SK-N-SH treated with all-trans-retinoic acid at 6 μM for 48 hours (cell line): ENCODE data around the gene NUDT7.

Source experiments
- ATAC-seq: fragments of 200-7000 bp; cut with Tn5 transposase; 3 replicates; pipeline ENCODE4 v1.9.1; 2020; ENCODE audit warnings: mild to moderate bottlenecking, moderate library complexity
- BACH2 ChIP-seq: fragments of 250-450 bp; sonication (Bioruptor Pico); IDR thresholded peaks from 2 replicates; pipeline ENCODE4 v1.9.0; 2021; ENCODE audit warnings: mild to moderate bottlenecking, borderline replicate concordance
- CSDC2 ChIP-seq: fragments of 250-450 bp; sonication (Bioruptor Pico); IDR thresholded peaks from 2 replicates; pipeline ENCODE4 v1.5.0; 2020; ENCODE audit warnings: mild to moderate bottlenecking, moderate library complexity
- ESRRG ChIP-seq: fragments of 250-450 bp; sonication (Bioruptor Pico); IDR thresholded peaks from 2 replicates; pipeline ENCODE4 v1.6.1; 2021; ENCODE audit warnings: mild to moderate bottlenecking
- GLIS3 ChIP-seq: fragments of 250-450 bp; sonication (Bioruptor Pico); IDR thresholded peaks from 2 replicates; pipeline ENCODE4 v1.5.0; 2020; ENCODE audit warnings: mild to moderate bottlenecking, moderate library complexity
- ISL1 ChIP-seq: fragments of 250-450 bp; sonication (Bioruptor Pico); IDR thresholded peaks from 2 replicates; pipeline ENCODE4 v2.1.2; 2022; ENCODE audit warnings: mild to moderate bottlenecking, moderate library complexity
- OSR1 ChIP-seq: fragments of 250-450 bp; sonication (Bioruptor Pico); IDR thresholded peaks from 2 replicates; pipeline ENCODE4 v1.8.0; 2022; ENCODE audit warnings: moderate library complexity, mild to moderate bottlenecking, inconsistent platforms
- PPARA ChIP-seq: fragments of 250-450 bp; sonication (Bioruptor Pico); IDR thresholded peaks from 2 replicates; pipeline ENCODE4 v1.5.0; 2020; ENCODE audit warnings: mild to moderate bottlenecking, borderline replicate concordance
- RARB ChIP-seq: fragments of 250-450 bp; sonication (Bioruptor Pico); IDR thresholded peaks from 2 replicates; pipeline ENCODE4 v1.8.0; 2021; ENCODE audit warnings: mild to moderate bottlenecking, moderate library complexity
- SNAI2 ChIP-seq: fragments of 250-450 bp; sonication (Bioruptor Pico); IDR thresholded peaks from 2 replicates; pipeline ENCODE4 v1.5.0; 2020; ENCODE audit warnings: mild to moderate bottlenecking, moderate library complexity
- TCF4 ChIP-seq: fragments of 250-450 bp; sonication (Bioruptor Pico); IDR thresholded peaks from 2 replicates; pipeline ENCODE4 v1.8.0; 2021; ENCODE audit warnings: mild to moderate bottlenecking, moderate library complexity, borderline replicate concordance
- TOX ChIP-seq: fragments of 250-450 bp; sonication (Bioruptor Pico); IDR thresholded peaks from 2 replicates; pipeline ENCODE4 v1.8.0; 2021; ENCODE audit warnings: mild to moderate bottlenecking, moderate library complexity, borderline replicate concordance
- ZC3H10 ChIP-seq: fragments of 250-450 bp; sonication (Bioruptor Pico); IDR thresholded peaks from 2 replicates; pipeline ENCODE4 v1.5.1; 2021; ENCODE audit warnings: mild to moderate bottlenecking, moderate library complexity
- ZFP3 ChIP-seq: fragments of 250-450 bp; sonication (Bioruptor Pico); IDR thresholded peaks from 2 replicates; pipeline ENCODE4 v1.5.0; 2020; ENCODE audit warnings: mild to moderate bottlenecking, moderate library complexity
- ZFP30 ChIP-seq: fragments of 450-650 bp; formaldehyde crosslinking; IDR thresholded peaks from 2 replicates; pipeline ENCODE4 v1.5.0; 2022; ENCODE audit warnings: mild to moderate bottlenecking, moderate library complexity
- ZNF565 ChIP-seq: fragments of 450-650 bp; formaldehyde crosslinking; conservative IDR thresholded peaks from 2 replicates; pipeline ENCODE4 v1.5.0; 2020; ENCODE audit warnings: low read depth, mild to moderate bottlenecking, moderate library complexity
- ZNF70 ChIP-seq: fragments of 450-650 bp; formaldehyde crosslinking; IDR thresholded peaks from 2 replicates; pipeline ENCODE4 v1.5.0; 2020; ENCODE audit warnings: mild to moderate bottlenecking, moderate library complexity
- ZNF8 ChIP-seq: fragments of 450-650 bp; formaldehyde crosslinking; IDR thresholded peaks from 2 replicates; pipeline ENCODE4 v1.5.0; 2020; ENCODE audit warnings: mild to moderate bottlenecking, moderate library complexity
- TF ChIP-seq, protein P1 (sequence below): fragments of 250-450 bp; sonication (Bioruptor Pico); IDR thresholded peaks from 2 replicates; pipeline ENCODE4 v1.5.0; 2020; ENCODE audit warnings: mild to moderate bottlenecking, moderate library complexity
- TF ChIP-seq, protein P2 (sequence below): fragments of 250-450 bp; sonication (Bioruptor Pico); IDR thresholded peaks from 2 replicates; pipeline ENCODE4 v1.8.0; 2020; ENCODE audit warnings: mild to moderate bottlenecking, moderate library complexity, borderline replicate concordance
- TF ChIP-seq, protein P3 (sequence below): fragments of 250-450 bp; sonication (Bioruptor Pico); IDR thresholded peaks from 2 replicates; pipeline ENCODE4 v1.8.0; 2021; ENCODE audit warnings: low read depth, mild to moderate bottlenecking, moderate library complexity, borderline replicate concordance
- TF ChIP-seq, protein P4 (sequence below): fragments of 250-450 bp; sonication (Bioruptor Pico); IDR thresholded peaks from 2 replicates; pipeline ENCODE4 v1.5.1; 2021; ENCODE audit warnings: mild to moderate bottlenecking, moderate library complexity

Gene NUDT7

GRCh38 chr16:77684181-77684526 is 38.2 kb upstream of the NUDT7 start (continued):
- TF ChIP-seq, protein P1, sequence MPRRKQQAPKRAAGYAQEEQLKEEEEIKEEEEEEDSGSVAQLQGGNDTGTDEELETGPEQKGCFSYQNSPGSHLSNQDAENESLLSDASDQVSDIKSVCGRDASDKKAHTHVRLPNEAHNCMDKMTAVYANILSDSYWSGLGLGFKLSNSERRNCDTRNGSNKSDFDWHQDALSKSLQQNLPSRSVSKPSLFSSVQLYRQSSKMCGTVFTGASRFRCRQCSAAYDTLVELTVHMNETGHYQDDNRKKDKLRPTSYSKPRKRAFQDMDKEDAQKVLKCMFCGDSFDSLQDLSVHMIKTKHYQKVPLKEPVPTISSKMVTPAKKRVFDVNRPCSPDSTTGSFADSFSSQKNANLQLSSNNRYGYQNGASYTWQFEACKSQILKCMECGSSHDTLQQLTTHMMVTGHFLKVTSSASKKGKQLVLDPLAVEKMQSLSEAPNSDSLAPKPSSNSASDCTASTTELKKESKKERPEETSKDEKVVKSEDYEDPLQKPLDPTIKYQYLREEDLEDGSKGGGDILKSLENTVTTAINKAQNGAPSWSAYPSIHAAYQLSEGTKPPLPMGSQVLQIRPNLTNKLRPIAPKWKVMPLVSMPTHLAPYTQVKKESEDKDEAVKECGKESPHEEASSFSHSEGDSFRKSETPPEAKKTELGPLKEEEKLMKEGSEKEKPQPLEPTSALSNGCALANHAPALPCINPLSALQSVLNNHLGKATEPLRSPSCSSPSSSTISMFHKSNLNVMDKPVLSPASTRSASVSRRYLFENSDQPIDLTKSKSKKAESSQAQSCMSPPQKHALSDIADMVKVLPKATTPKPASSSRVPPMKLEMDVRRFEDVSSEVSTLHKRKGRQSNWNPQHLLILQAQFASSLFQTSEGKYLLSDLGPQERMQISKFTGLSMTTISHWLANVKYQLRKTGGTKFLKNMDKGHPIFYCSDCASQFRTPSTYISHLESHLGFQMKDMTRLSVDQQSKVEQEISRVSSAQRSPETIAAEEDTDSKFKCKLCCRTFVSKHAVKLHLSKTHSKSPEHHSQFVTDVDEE (CRISPR knock-in tag), result no peak
- TF ChIP-seq SNAI2 (CRISPR knock-in tag), result no peak
- no peak for TF ChIP-seq OSR1 (CRISPR knock-in tag)
- TF ChIP-seq, protein P2, sequence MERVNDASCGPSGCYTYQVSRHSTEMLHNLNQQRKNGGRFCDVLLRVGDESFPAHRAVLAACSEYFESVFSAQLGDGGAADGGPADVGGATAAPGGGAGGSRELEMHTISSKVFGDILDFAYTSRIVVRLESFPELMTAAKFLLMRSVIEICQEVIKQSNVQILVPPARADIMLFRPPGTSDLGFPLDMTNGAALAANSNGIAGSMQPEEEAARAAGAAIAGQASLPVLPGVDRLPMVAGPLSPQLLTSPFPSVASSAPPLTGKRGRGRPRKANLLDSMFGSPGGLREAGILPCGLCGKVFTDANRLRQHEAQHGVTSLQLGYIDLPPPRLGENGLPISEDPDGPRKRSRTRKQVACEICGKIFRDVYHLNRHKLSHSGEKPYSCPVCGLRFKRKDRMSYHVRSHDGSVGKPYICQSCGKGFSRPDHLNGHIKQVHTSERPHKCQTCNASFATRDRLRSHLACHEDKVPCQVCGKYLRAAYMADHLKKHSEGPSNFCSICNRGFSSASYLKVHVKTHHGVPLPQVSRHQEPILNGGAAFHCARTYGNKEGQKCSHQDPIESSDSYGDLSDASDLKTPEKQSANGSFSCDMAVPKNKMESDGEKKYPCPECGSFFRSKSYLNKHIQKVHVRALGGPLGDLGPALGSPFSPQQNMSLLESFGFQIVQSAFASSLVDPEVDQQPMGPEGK (CRISPR knock-in tag), result no peak

DNA sequence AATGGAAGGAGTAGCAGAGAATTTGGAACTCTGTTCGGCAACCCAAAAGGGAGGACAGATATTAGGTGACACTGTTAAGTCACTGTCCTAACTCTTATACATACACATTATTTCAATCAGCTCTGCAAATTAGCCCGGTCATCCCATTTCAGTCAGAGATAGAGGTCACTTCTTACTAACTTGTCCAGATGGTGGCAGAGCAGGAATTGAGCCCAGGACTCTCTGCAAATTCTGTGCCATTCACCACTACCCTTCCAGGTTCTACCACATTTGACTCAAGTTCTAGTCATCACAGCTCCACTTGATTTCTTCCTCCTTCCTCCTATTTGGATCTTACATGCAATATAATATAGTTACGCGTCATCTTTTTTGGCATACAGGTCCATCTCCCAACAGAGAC is 35.9 kb upstream of the NUDT7 start:
- no peak for ATAC-seq
- TF ChIP-seq TCF4 (no peak), ISL1 (CRISPR knock-in tag) (no peak), ZNF70 (CRISPR knock-in tag) (no peak), CSDC2 (no peak), OSR1 (CRISPR knock-in tag) (no peak), ESRRG (CRISPR knock-in tag) (no peak), ZC3H10 (CRISPR knock-in tag) (no peak), TOX (CRISPR knock-in tag) (no peak), GLIS3 (CRISPR knock-in tag) (no peak), ZNF565 (CRISPR knock-in tag) (no peak), SNAI2 (CRISPR knock-in tag) (no peak), ZFP30 (CRISPR knock-in tag) (no peak)

DNA sequence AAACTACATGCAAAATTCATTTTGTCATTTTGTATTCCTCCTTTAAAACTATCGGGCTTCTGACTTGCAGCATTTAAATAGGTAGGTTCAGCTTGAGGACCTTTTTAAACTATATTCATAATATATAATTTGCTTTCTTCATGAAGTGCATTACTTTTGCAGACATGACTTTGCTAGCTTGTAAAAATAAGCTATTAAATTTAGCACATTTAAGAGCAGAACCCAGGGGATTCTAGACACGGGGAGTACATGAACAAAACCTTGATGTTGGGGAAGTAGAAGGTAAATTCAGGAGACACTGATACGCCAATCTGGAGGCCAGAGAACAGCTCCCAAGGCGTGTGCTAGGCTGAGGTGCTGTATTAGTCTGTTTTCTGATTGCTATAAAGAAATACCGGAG is 32.3 kb upstream of the NUDT7 start:
- ATAC-seq, result no peak
- TF ChIP-seq RARB (CRISPR knock-in tag) (no peak), BACH2 (CRISPR knock-in tag) (no peak), ZNF565 (CRISPR knock-in tag) (no peak), ZC3H10 (CRISPR knock-in tag) (no peak), TCF4 (no peak), ZNF8 (CRISPR knock-in tag) (no peak), PPARA (CRISPR knock-in tag) (no peak), CSDC2 (no peak), ZFP3 (CRISPR knock-in tag) (no peak), SNAI2 (CRISPR knock-in tag) (no peak), ESRRG (CRISPR knock-in tag) (no peak), ZFP30 (CRISPR knock-in tag) (no peak), GLIS3 (CRISPR knock-in tag) (no peak), OSR1 (CRISPR knock-in tag) (no peak)
- TF ChIP-seq, protein P2 (CRISPR knock-in tag), result no peak
- TF ChIP-seq, protein P3, sequence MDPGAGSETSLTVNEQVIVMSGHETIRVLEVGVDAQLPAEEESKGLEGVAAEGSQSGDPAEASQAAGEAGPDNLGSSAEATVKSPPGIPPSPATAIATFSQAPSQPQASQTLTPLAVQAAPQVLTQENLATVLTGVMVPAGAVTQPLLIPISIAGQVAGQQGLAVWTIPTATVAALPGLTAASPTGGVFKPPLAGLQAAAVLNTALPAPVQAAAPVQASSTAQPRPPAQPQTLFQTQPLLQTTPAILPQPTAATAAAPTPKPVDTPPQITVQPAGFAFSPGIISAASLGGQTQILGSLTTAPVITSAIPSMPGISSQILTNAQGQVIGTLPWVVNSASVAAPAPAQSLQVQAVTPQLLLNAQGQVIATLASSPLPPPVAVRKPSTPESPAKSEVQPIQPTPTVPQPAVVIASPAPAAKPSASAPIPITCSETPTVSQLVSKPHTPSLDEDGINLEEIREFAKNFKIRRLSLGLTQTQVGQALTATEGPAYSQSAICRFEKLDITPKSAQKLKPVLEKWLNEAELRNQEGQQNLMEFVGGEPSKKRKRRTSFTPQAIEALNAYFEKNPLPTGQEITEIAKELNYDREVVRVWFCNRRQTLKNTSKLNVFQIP (CRISPR knock-in tag), result no peak
- TF ChIP-seq, protein P4, sequence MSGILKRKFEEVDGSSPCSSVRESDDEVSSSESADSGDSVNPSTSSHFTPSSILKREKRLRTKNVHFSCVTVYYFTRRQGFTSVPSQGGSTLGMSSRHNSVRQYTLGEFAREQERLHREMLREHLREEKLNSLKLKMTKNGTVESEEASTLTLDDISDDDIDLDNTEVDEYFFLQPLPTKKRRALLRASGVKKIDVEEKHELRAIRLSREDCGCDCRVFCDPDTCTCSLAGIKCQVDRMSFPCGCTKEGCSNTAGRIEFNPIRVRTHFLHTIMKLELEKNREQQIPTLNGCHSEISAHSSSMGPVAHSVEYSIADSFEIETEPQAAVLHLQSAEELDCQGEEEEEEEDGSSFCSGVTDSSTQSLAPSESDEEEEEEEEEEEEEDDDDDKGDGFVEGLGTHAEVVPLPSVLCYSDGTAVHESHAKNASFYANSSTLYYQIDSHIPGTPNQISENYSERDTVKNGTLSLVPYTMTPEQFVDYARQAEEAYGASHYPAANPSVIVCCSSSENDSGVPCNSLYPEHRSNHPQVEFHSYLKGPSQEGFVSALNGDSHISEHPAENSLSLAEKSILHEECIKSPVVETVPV (CRISPR knock-in tag), result no peak
- TF ChIP-seq, protein P1 (CRISPR knock-in tag), result no peak
